Right forelimb (tissue), 1 donor: ENCODE data around the gene RGS17.
A peak's percentile ranks its signal among the peaks of the same experiment; 100 is the strongest.
"Not testable (repeated sequence)": the region's sequence is repeated elsewhere in the genome, so short reads cannot be mapped to it uniquely, and the experiment has no call there.

Experiments used
- DNase-seq: peaks from one replicate; pipeline ENCODE4 v3.0.0-alpha.2; 2018

The RGS17 gene

DNA sequence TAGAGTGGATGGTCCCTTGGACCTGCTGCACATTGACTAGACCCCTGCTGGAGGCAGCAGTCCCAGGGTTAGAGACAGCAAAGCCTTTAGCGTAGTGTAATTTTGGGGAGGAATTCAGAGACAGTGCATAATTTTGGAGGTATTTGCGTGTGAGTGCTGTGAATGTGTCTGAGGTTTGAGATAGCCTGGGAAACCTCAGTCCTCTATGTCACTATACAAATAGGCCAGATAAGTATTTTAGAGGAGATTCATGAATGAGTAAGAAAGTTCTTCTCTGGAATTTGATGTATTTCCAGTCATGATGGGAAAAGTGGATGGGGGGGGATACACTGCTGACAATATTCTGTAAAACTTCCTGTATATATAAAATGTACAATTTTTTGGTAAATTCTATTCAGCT, 102.8 kb downstream of the RGS17 start:
- no peak for DNase-seq

DNA sequence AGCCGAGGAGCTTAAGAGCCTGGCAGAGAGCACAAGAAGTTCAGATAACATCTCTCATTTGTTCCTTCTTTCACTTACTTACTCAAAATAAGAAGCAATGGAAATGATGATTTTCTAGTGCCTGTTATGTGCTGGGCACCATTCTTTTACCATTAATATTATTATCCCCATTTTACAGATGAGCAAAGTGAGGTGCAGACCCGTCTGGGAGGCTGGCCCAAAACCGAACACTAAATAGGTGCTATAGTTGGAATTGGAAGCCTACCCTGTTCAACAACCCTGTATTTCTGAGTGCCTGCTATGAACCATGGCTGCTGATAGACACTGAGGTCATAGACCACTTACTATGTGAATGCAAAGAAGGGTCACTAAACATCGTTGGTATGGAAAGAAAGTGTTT, 103.6 kb downstream of the RGS17 start:
- no peak for DNase-seq

DNA sequence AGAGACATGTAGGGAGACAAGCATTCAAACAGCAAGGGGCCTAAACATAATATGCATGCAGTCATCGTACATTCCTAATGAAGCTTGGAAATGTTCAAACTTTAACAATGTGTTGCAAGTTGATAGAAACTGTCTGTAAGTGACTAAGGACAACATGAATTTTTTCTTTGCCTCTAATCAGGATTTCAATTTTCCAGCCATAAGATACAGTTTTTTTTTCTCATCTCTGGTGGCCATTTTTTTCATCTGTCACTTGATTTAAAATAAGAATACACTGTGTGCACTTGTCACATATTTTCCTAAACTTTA, 106.4 kb downstream of the RGS17 start:
- DNase-seq = no peak

DNA sequence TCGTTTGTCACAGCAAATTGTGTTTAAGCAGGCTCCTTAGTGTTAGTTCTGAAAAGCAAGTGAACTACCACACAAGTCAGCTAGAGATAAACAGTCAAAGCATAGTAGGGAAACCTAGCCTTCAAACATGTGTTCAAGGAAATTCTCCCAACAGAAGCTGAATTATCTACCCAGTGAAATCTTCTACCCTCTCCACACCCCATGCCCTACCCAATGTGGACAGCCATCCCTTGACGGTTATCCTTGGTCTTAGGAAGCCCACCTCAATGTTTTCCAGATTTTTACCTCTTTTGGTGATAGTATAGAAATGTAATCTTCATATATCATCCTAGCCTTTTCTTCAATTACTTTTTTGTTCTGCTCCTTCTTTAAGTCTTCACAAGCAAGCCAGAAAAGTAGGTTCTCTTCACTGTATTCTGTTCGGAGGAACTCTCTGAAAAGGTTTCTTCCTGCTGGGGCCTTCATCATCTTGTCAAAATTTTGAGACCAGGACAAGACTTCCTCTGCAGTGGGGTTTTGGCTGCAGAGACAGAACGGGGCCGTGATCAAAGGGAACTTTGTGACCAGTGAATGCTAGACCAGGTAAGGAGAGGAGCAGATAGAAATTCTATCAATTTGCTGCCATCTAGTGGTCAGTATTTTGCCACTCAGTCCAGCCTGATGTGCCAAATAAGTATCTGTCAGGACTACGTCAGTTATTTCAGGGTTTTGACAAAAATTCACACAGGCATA, 106.9 kb downstream of the RGS17 start:
- DNase-seq = peak; percentile 44

DNA sequence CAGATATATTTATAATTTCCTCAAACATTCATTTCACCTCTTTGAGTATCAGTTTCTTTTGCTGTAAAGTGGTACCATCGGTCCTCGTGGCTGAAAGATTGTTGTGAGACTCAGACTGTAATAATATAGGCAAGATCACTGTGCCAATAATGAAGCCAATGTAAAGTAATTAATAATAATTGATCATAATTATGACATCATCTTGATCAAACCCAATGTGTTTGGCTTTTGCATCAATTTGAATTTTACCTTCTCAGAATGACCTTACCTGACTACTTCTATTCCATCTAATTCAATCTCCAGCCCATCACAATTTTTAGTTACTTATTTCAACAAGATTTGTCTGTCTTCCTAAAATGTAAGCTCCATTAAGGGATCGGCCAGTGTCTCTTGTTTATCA, 112.7 kb downstream of the RGS17 start:
- no peak for DNase-seq

DNA sequence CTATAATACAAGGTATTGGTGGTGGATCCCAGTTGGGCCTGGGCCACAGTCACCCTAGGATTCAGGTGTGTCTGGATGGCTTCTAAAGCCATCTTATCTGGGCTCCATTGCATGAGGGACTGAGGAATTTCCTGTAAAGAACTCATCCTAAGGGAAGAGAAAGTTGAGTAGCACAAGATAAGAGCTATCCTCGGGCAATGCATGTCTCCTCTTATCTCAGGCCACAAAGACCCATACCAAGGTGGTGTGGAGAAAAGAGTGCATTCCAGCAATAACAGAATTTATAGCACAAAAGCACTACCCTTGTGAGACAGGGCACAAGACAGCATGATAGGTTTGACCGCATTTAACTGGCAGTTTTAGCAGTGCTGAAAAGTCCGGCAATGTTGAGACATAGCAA, 114.2 kb downstream of the RGS17 start:
- DNase-seq = no peak

DNA sequence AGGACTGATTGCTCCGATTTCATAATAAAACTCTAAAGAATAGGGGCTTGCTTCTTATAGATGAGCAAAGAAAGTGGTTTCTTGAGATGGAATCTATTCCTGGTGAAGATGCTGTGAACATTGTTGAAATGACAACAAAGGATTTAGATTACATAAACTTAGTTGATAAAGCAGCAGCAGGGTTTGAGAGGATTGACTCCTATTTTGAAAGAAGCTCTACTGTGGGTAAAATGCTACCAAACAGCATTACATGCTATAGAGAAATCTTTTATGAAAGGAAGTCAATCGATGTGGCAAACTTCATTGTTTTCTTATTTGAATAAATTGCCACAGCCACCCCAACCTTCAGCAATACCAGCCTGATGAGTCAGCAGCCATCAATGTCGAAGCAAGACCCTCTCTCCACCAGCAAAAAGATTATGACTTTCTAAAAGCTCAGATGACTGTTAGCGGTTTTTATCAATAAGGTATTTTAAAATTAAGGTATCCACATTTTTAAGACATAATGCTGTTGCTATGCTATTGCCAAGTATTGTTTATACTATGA, 115.9 kb downstream of the RGS17 start:
- DNase-seq = no peak

DNA sequence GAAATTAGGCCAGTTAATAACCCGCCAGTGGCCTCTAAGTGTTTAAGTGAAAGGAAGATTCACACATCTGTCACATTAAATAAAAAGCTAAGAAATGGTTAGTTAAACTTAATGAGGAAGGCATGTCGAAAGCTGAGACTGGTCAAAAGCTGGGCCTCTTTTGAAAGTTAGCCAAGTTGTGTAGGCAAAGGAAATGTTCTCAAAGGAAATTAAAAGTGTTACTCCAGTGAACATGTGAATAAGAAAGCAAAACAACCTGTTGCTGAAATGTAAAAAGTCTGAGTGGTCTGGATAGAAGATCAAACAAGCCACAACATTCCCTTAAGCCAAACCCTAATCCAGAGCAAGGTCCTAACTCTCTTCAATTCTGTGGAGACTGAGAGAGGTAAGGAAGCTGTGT, 117.6 kb downstream of the RGS17 start:
- DNase-seq = no peak

DNA sequence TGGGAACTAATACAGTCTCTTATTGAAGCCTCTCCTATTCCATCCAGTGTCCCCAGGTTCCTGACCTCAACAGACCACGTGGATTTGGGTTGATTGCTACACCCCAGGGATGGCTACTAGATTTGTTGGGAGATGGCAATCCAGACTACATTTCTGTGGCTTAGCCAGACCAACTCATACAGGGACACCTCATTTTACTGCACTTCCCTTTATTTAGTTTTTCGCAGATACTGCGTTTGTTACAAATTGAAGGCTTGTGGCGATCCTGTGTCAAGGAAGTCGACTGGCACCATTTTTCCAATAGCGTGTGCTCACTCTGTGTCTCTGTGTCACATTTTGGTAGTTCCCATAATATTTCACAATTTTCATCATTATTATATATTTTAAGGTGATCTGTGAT, 118.2 kb downstream of the RGS17 start:
- no peak for DNase-seq

DNA sequence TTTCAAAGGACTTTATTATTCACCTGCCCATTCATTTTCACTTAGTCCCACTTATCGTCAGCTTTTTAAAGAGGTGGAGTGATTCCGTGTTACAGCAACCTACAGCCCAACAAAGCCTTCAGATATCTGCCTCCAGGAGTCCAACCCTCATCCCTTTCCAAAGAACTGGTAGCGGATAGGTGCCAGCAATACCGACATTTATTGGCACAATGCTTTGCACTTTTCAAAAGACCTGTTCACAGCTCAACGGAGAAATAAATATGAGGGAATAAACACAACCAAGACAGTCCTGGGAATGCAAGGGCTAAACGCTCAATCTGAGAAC, 127.8 kb downstream of the RGS17 start:
- peak; percentile 46 for DNase-seq

DNA sequence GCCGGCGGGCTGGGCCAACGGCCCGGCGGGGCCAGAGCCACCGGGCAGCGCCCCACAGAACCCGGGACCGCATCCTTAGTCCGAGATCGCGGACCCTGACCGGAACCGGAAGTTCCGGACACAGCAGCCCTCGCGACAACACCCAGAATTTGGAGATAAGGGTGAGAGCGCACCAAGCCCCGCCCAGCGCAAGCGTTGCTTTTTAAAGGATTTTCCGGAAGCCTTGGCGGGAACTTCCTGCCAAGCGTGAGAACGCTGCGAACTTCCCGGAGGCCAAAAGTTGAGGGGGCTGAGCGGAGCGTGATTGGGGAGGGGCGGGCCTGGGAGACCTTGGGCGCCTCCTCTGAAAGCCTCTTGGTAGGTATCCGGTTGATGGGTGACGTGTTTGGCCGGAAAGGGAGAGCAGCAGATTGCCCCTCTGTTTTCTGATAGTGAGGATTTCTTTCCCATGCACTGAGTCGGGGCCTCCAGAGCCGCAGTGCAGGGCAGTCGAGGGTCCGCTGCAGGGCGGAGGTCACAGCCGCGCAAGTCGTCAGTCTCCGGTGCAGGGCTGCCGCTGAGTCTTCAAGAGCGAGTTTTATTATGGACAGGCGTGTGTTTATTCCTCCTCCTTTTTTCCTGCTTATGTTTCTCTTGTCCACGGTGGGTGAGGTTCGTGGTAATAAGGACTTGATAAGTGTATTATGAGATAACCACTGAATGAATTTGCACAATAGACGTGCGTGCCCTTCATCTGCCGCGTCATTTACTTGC, 128.3 kb downstream of the RGS17 start, which contains the start of gene MTRF1L:
MTRF1L (minus strand) TSS at position 97 of the 753 bp plus-strand sequence; CDS start at position 73, 24 bp downstream.
- peak; percentile 94 for DNase-seq

DNA sequence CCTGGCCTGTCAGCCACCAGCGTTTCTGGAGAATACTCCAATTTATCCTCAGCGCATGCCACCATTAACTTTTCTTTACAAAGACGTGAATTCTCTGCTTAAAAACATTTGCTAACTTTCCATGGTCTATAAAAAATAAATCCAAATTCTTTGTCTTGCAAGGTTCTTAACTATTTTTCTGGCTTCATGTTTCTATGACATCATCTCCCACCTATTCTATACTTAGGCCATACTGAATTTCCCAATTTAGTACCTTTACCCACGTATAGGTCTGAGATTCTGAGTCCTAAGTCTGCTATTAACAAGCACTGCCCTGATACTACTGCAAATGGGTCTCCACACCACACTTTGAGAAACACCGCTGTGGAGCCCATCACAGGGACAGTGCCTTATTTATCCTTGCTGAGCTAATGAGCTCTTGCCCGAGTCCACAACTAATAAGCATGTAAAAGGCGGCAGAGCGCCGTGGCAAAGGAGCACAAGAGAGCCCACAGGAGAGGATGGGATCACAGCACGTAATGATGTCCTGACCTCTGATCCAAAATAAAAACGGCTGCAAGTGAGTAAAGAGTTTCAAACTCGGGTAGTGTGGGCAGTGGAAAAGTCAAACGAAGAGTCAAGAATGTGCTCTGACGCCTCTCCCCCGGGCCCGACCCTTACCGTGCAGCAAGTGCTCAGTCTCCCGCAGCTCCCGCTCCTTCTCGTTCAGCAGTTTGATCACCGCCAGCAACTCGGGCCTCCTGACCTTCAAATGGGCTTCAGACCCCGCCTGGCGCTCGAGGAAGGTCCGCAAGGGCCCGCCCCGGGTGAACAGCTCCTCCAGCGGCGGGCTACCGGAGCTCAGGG, 129.1 kb downstream of the RGS17 start:
- DNase-seq = peak; percentile 52

DNA sequence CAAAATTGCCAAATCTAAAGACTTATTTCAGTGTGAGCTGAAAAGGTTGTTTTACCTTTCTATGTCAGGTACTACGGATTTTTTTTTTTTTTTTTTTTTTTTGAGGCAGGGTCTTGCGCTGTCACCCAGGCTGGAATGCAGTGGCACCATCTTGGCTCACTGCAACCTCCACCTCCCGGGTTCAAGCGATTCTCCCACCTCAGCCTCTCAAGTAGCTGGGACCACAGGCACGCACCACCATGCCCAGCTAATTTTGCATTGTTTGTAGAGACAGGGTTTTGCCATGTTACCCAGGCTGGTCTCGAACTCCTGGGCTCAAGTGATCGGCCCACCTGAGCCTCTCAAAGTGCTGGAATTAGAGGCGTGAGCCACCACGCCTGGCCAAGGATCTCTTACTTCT, 130.3 kb downstream of the RGS17 start:
- not testable (repeated sequence) for DNase-seq

DNA sequence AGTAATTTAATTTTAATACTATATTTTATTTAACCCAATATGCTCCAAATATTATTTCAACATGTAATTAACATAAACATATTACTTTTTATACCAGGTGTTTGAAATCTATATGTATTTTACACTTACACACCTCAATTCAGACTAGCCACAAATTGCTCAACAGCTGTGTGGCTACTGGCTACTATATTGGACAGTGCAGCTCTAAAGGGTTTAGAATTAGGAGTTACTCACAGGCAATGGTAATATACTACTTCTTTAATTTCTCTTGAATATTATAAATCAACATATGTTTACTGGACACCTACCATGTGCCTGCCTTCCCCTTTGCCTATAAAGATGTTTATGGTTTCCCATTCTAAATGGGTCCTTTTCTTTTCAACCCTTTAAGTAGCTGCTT, 130.8 kb downstream of the RGS17 start:
- DNase-seq = no peak

DNA sequence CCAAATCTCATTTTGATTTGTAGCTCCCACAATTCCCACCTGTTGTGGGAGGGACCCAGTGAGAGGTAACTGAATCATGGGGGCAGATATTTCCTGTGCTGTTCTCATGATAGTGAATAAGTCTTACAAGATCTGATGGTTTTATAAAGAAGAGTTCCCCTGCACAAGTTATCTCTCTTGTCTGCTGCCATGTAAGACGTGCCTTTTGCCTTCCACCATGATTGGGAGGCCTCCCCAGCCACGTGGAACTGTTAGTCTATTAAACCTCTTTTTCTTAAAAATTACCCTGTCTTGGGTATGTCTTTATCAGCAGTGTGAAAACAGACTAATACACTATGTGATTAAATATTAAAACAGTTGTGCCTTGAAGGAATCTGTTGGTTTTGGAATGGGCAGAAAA, 131.5 kb downstream of the RGS17 start:
- DNase-seq = not testable (repeated sequence)

DNA sequence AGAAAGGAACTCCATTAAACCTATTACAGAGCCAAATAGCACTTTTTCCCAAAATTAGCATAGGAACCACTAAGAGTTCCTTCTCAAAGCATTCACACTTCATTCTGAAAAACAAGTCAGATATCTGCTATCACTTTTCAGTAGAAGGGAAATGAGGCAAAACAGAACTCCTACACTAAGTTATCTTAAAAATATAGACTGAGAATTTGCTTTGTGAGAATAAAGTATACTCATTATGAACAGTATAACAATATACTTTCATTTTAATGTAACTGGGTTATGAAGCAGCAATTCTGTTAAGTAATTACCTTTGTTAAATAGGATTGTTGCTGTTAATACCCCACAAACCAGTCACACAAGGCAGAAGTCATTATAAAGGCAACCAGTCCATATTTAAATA, 137.2 kb downstream of the RGS17 start:
- DNase-seq = no peak

DNA sequence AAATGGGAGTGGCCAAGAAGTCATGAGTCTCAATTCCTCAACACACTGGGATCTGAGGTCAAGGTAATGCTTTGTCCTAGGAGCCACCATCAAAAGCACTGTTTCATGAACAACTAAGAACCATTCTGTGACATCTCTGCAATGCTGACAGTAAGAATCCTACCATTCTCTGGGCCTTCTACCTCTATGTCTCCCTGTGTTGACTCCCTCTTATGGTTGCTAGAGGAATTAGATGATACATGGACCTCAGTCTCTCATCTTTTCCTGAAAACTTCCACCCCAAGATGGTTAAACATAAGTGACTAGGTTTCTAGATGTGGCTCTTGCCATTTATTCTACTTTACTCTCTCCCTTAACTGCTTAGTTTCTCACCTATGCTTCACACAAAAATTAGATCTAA, 137.7 kb downstream of the RGS17 start:
- no peak for DNase-seq

DNA sequence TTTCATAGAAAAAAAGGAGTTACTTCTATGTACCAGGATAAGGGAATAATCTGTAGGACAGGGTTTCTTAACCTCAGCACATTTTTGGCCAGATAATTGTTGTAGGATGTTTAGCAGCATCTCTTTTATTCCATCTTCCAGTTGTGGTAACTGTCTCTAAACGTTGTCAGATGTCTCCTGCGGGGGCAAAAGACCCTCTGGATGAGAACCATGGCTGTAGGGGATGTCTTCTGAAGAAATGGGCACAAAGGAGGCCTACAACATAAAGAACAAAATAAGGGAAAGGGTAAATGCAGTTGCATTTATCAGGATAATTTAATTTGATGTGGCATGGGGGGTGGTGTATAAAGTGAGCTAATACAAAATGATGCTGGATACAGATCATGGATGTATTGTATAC, 144.1 kb downstream of the RGS17 start:
- DNase-seq = no peak

DNA sequence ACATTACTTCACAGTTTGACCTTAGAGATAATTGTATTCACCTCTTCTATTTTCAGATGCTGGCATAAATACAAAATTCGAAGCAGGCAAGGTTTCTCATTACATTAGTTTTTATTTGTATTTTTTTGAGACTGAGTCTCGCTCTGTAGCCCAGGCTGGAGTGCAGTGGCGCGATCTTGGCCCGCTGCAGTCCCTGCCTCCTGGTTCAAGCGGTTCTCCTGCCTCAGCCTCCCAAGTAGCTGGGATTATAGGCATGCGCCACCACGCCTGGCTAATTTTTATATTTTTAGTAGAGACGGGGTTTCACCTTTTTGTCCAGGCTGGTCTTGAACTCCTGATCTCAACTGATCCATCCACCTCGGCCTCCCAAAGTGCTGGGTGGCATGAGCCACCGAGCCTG, 145.8 kb downstream of the RGS17 start:
- DNase-seq = not testable (repeated sequence)

DNA sequence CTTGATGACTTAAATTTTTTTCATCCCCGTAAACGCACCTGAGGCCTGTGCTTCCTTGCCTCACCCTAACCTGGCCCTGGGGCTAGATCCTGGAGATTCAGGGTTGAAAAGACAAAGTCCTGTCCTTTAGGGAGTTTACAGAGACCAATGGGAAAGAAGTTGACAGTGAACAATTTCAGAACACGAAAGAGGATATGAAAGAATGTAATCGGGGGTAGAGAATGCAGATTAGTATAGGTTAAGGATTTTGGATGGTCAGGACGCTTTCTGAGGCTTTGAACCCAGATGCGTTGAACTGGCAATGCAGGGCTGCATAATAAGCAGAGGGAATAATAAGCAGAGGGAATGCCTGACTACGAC, 146.6 kb downstream of the RGS17 start:
- DNase-seq = no peak

DNA sequence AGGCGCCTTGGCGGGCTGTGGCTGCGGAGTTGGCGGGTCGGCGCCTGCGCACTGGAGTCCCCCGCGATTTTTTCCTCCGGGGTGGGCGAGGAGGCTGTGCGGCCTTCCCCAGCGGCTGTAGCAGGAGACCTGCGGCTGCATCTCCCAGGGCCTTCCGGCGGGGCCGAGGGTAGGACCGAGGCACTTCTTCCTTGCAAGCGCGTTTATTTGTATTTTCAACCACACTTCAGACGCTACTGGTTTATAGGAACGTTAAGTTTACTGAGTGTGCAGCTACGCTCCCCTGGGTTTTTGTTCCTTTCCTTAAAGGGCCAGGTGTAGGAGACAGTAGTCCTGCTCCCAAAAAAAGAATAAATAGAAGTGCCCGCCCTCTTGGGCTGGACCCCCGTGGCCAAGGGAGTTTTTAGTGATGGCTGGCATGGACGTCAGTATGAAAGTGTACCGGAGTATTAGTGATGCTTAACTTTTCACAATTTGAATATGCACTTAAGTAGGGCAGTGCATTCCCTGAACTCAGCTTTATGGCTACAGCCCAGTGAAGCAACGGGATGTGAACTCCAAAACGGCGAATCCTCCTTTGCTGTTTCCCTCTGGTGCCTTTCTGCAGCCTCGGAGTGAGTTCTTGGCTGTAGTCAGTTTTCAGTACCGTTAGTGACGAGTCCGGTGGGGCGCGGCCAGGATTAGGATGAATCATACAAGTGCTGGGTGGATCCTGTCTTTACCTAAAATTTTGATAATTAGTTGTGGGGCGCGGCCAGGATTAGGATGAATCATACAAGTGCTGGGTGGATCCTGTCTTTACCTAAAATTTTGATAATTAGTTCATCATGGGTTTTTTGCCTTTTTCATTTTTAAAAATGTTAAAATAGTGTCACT, 147.2 kb downstream of the RGS17 start:
- DNase-seq = peak; percentile 83

DNA sequence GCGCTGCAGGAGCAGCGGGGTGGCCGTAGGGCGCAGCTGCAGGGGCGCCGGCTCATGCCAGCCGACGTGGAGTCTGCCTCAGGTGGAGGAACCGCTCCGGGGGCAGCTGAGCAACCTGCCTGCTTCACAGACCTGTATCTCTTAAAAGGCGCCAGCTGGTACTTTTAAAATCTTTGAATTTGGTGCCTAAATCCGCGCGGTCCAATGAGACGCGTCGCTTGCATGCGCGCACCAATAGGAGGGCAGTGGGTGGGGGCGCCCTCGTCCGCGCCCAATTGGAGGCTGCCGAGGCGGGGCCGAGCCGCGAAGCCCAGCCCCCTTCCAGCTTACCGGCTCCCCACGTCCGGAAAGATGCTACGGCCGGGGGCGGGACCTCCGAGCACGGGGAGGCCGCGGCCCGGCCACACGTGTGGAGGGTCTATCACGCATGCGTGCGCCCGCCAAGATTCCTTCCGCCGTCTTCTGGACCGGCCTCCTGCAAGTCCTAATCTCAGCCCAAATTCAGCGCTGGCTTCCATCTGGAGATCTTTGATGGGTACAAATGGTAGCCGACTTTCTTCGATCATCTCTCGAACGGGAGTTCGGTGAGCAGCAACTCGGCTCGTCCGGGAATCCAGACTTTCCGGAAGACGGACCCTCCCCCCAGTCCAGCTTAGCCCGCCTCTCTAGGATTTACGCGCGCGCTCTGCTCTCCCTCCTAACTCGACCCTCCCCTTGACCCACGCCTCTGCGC, 148.0 kb downstream of the RGS17 start, which contains the start of gene FBXO5:
FBXO5 (minus strand) TSS at position 138 of the 733 bp plus-strand sequence; CDS start at position 56, 82 bp downstream.
- peak; percentile 98 for DNase-seq
